Measurements from ENCODE around the gene ACAN.

DNA sequence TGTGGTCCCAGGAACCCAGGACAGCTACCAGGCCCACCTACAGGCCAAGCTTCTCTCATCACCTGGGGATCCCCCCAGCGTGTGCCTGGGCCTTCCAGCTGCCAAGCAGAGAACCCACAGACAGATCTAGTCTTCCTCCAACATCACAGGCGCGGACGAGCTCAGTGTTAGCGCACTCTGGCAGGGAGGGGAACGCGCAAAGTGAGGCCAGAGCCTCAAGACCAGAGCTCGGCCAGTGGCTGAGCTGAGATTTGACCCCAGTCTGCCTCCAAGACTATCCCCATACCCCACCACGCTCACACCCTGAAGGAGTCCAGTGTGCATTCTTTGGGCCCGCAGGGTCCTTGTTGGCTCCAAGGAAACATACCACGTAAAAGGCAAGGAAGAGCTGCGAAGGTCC lies 104.9 kb downstream of the ACAN start:
- TF ChIP-seq CTCF (conservative IDR thresholded peaks at IDR 0.05 in 1 of 2, IDR thresholded peaks at IDR 0.05 in 1 of 2; ENCODE audit: extremely low read depth in 1 of 2, insufficient read depth in 1 of 2, low read depth in 1 of 2, low read length in 2 of 2): no peak
- TF ChIP-seq EZH2 (IDR thresholded peaks at IDR 0.05; ENCODE audit: borderline replicate concordance, low read length): no peak
